HL-60/S4 treated with phorbol 12-myristate 13-acetate at 8.2 ng/mL for 4 days and 3 days (cell line): ENCODE data around the gene UBE2J2.

ENCODE experiments used
- in situ Hi-C: fragments of 300-500 bp; cut with MboI; formaldehyde crosslinking; loops from 2 replicates; pipeline ENCODE4 v1.15.0; 2022; ENCODE audit warnings: low sequenced_read_pairs

UBE2J2 gene

GRCh38 chr1:1230656-1231399 is 42.8 kb downstream of the UBE2J2 start:
- in situ Hi-C loops: no loop called here

- in situ Hi-C loops: no loop called here
Measured at GRCh38 chr1:1229770-1230169, 43.9 kb downstream of the UBE2J2 start.

GRCh38 chr1:1228596-1229321 is 44.9 kb downstream of the UBE2J2 start:
- in situ Hi-C loops: no loop called here

GRCh38 chr1:1228187-1228586 is 45.5 kb downstream of the UBE2J2 start:
- in situ Hi-C loops: no loop called here

- in situ Hi-C loops: no loop called here
Measured at GRCh38 chr1:1227386-1227785, 46.3 kb downstream of the UBE2J2 start.

GRCh38 chr1:1226566-1227362 is 46.9 kb downstream of the UBE2J2 start:
- in situ Hi-C loops: no loop called here

GRCh38 chr1:1225913-1226312 is 47.7 kb downstream of the UBE2J2 start:
- in situ Hi-C loops: no loop called here

- in situ Hi-C loops: no loop called here
Measured at GRCh38 chr1:1225238-1225845, 48.3 kb downstream of the UBE2J2 start.

- in situ Hi-C loops: no loop called here
Measured at GRCh38 chr1:1223891-1224290, 49.8 kb downstream of the UBE2J2 start.

- in situ Hi-C loops: no loop called here
Measured at GRCh38 chr1:1223321-1223720, 50.3 kb downstream of the UBE2J2 start.

- in situ Hi-C loops: no loop called here
Measured at GRCh38 chr1:1222575-1223225, 51.0 kb downstream of the UBE2J2 start.

GRCh38 chr1:1221887-1222574 is 51.6 kb downstream of the UBE2J2 start:
- in situ Hi-C loops: no loop called here

GRCh38 chr1:1220197-1220596 is 53.5 kb downstream of the UBE2J2 start:
- in situ Hi-C loops: no loop called here

GRCh38 chr1:1219341-1219740 is 54.3 kb downstream of the UBE2J2 start:
- in situ Hi-C loops: no loop called here

GRCh38 chr1:1218524-1219200 is 55.0 kb downstream of the UBE2J2 start:
- in situ Hi-C loops: no loop called here

GRCh38 chr1:1217621-1218523 is 55.8 kb downstream of the UBE2J2 start:
- in situ Hi-C loops: no loop called here

GRCh38 chr1:1216770-1217620 is 56.7 kb downstream of the UBE2J2 start:
- in situ Hi-C loops: no loop called here
